HTR-8/SVneo (cell line): ENCODE data around the gene ARHGEF28.
A peak's percentile ranks its signal among the peaks of the same experiment; 100 is the strongest.

Experiments
- DNase-seq: peaks from one replicate; pipeline ENCODE4 v3.0.0; 2011; ENCODE audit warnings: low spot score, mixed read lengths; ENCODE audit not compliant: insufficient read length
- FAIRE-seq: peaks from 2 replicates; lab custom pipeline; 2011; peaks lifted over from hg19 to GRCh38; lab: Jason Lieb, UNC

ARHGEF28 gene

GRCh38 chr5:73617510-73618279, 8.3 kb upstream of the ARHGEF28 start:
- FAIRE-seq (peak; percentile 70), DNase-seq (no peak)

DNA sequence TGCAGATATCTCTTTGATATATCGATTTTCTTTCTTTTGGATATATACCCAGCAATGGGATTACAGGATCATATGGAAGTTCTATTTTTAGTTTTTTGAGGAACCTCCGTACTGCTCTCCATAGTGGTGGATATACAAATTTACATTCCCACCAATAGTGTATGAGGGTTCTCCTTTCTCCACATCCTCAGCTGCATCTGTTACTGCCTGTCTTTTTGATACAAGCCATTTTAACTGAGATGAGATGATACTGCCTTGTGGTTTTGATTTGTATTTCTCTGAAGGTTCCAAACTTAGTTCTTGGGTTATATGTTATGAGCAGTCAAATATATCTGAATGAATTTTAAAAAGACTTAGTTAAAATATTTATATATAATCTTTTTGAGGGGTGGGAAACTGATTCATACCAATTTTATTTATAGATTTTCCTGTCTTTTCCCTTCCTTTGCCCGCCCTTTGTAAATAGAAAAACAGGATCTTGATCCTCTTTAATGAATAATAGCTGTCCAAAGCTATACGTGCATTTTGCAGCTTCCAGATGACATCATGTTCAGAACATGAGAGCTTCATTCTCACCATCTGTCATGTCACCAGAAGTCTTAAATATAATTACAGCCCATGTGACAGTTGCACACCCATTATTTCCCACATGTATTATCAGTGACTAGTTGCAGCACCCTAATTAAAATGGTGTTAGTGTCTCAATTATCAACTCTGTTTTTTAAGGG, 6.2 kb upstream of the ARHGEF28 start:
- FAIRE-seq (no peak), DNase-seq (no peak)

DNA sequence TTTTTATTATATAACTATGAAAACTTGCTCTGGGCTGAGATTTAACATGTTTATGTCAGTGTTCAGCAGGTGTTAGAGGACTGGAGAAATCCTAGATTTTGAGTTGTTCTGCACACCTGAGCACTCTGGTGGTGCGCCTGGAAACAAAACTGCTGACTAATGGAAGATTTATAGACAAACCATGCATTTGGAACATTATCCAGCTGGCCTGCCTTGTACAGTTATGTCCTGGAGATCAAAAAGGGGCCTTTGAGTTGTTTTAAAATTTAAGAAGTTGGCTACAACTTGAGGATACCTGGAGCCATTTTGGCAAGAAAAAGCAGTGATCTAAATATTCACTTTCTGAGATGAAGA, 5.7 kb upstream of the ARHGEF28 start:
- FAIRE-seq, result no peak

DNA sequence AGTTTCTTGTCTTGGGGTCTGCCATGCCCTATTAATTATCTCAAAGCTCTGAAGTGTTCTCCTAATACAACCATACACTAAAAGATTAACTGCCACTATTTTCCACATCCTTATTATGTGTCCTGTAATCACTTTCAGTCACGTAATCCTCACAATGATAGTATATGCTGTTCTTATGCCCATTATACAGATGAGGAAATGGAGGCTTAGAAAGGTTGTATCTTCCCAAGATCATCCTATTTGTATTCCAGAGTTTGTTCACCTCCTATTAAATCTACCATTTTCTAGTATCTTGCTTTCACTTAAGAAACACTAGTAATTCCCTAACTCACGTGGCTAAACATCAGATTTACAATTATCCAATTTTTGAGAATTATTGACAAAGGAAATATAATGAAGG, 2.9 kb upstream of the ARHGEF28 start:
- no peak for FAIRE-seq
- no peak for DNase-seq

More for the DNA sequence above, 5.7 kb upstream of the ARHGEF28 start:
- no peak for DNase-seq

DNA sequence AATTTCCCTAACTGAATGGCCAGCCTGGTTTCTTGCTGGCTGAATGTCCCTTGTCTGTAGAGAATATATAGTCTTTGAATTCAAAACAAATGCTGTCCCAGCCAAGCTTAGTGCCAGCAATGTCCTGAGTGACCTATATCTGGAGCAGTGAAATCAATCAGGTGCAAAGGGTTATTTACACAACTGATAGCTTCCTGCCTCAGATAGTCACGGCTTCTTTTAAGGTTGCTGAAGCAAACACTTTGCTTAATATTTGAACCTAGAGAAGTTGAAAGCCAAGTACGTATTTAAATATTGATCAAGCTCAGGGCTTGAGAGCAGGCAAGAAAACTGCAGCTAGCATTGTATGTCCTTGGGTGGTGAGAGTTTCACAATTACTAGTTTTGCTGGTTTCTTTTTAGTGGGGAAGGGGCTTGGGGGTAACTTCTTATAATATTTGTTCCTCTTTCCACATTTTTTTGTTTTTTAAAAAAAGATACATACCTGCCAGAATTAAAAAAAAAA, 2.0 kb upstream of the ARHGEF28 start:
- DNase-seq (no peak), FAIRE-seq (no peak)

DNA sequence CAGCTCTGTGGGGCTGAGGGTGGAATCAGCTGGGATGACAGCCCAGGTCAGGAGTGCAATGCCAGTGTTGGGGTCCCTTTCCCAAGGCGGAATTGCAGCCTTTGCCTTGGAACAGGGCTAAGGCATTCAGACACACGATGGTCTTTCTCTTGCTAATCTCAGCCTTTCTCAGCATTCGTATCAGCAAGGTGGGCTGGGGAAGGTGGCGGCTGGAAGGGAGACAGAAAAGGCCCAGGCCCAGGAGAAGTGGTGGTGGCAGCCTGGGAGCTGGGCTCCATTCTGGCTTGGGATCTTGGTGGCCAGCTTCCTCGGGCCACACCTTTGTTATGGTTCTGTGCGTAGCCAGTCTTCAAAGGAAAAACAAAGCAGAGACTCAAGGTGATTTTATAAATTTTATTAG, 1.1 kb upstream of the ARHGEF28 start:
- FAIRE-seq (no peak), DNase-seq (no peak)

DNA sequence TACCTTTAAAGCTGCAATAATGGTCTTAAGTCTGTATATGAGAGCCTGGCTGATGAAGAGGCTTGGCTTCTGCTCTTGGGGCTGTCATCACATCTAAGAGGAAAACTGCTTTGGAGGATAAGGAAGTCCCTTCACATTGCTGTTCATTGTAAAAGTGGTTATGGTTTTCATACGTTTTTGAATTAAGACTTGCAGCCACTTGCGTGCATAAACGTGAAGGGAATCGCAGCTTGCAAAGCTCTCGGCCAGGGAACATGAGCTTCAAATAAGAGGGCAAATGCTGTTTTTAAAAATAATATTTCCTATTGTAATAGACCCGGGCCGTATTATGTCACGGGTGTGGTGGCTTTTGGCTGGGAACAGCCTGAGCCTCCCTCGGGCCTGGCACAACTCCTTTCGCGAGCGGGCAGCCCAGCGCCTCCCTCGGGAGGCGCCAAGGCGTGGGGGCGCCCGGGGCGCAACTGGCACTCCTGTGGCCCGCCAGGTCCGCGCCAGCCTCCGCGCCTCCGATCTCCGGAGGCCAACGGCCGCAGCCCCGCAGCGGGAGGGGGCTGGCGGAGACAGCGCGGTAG, 538 bp upstream of the ARHGEF28 start:
- no peak for FAIRE-seq
- no peak for DNase-seq

DNA sequence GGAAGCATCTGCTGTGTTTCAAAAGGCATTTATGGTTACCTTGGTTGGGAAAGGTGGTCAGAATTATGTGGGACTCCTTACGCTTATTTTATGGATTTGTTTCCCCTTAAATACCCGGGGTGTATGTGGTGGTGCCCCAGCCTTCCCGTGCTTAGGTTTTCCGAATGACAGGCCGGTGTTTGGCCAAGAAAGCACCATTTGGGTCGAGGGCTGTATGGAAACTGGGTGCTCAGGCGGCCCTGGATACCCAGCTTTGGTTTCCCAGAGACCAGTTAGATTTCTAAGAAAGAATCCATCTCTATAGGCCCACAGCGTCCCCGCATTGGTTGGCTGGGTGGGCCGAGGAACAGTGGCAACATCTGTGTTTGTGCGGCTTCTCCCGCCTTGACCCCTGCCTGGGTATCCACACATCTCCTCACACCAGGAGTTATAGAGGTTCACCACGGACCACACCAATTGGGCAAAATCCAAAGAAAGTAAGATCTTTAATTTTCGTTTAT, 868 bp downstream of the ARHGEF28 start:
- FAIRE-seq (peak; percentile 9), DNase-seq (no peak)

DNA sequence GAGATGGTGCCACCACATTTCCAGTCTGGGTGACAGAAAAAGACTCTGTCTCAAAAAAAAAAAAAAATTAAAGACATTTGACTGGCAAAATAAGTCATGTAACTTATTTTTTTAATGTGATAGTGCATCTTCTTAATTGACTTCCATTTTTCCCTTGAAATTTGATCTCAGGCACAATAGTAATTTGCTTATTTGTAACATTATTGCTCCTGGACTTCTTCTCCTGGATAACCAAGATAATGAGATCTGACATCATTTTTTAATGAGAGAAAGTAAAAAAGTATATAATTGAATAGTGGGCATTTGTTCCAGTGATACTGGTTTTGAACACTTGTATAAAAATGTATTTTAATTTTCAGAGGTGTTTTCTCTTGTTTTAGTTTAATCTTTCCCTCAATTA, 3.5 kb downstream of the ARHGEF28 start:
- no peak for FAIRE-seq

DNA sequence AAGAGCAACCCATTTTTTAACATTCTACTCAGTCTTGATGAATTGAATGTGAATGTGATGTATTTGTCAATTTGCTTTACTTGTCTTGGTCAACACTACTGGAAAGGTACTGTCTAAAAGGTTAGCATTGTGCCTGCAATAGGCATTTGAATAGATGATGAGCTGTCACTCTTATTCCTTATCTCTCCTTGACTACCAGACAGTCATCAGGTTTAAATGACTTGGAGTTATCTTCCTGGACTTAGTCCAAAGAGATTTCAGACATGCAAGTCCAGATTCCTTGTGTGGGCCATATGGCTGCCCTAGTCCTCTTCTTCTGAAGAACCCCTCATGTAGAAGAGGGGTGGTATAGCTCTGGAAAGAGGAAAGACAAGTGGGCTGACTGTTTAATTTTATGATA, 4.8 kb downstream of the ARHGEF28 start:
- DNase-seq (no peak), FAIRE-seq (no peak)

More for the DNA sequence above, 3.5 kb downstream of the ARHGEF28 start:
- DNase-seq, result no peak

- no peak for FAIRE-seq
Measured at GRCh38 chr5:73631500-73631899, 5.5 kb downstream of the ARHGEF28 start.

GRCh38 chr5:73633060-73633459, 7.1 kb downstream of the ARHGEF28 start:
- no peak for FAIRE-seq
- no peak for DNase-seq

More at GRCh38 chr5:73631500-73631899, 5.5 kb downstream of the ARHGEF28 start:
- DNase-seq, result no peak

- no peak for DNase-seq
- no peak for FAIRE-seq
Measured at GRCh38 chr5:73636408-73636807, 10.4 kb downstream of the ARHGEF28 start.

DNA sequence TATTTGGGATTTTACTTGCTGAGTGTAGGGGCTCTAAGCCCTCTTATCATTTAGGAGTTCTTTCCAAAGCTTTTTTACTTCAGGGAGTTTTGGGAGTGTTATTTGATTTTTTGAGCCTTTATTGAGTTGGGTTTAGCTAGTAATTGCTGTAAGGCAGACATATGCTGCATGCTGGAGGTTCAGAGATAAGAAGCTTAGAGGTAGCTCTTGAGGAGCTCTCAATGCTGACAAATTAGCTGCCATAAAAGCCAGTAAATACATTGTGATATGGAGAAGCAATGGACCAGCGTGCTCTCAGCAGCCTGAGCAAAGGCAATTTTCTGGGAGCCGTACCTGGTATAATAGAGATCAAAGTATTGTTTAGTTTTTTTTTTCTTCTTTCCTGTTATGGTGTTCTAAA, 11.6 kb downstream of the ARHGEF28 start:
- FAIRE-seq, result no peak
- DNase-seq, result no peak

DNA sequence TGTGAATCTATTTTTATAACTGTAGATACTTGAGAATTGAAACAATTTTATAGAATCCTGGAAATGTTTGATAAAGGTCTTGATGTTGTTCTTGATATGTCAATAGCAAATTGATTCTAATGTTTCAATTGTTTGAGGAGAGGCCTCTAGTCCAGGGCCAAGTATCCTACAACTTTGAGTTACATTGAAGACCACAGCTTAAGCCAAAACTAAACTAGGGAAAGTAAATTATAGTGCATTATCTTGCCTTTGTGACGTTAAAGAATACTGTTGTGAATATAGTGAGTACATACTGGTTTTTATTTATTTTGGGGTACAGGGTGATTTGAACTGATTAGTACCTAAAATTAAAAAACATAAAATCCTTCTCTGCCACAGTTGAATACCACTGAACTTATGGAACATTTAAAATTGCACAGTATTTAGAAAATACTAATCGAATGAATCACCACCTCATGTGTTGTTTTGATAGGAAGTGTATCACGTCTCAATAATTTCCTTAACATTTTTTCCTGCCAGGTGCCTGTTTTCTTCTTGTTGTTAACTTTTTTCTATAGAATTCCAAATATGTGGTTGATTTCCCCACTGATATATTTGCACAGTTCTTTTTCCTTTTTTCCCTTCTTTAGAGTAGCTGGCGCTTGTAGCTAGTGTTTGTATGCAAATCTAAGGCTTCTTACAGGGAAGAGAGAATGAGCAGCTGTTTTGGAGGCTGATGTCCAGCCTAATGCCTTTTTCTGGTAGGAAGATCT, 12.5 kb downstream of the ARHGEF28 start:
- FAIRE-seq (no peak), DNase-seq (peak; percentile 48)

DNA sequence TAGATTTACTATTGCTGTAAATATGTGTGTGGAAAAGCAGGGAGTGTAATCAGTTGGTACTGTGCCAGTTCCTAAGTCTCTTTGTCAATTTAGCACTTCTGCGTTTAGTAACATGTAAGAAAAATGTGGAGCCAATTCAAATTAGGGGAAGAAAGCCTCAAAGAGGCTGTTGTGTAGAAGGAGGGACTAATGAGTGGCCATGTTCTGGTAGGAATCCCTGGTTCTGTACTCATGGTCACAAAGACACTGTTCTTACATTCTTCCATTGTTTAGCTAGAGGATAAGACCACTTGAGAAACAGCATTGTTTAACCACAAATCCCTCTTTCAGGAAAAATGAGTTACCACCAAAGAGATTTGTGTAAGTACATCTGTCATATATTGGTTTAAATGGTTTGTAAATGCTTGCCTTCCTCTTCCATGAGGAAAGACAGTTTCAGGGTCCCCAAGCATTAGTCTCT, 14.9 kb downstream of the ARHGEF28 start:
- DNase-seq (no peak), FAIRE-seq (peak; percentile 28)

DNA sequence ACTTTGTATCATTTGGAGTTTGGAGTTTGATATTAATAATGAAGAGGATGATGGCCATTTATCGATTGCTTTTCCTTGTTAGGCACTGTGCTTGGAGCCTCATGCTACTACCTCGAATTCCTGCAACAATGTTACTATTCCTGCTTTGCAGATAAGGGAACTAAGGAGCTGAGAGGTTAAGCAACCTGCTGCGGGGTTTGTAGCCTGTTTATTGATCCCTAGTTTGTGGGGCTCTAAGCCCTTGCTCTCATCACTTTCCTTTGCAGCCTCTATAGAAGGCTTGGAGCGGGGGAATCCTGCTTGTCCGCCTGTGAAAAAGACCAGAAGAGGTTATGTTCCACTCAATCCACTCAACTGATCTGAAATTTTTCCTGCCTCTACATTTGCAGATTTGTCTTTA, 15.8 kb downstream of the ARHGEF28 start:
- DNase-seq (no peak), FAIRE-seq (no peak)

DNA sequence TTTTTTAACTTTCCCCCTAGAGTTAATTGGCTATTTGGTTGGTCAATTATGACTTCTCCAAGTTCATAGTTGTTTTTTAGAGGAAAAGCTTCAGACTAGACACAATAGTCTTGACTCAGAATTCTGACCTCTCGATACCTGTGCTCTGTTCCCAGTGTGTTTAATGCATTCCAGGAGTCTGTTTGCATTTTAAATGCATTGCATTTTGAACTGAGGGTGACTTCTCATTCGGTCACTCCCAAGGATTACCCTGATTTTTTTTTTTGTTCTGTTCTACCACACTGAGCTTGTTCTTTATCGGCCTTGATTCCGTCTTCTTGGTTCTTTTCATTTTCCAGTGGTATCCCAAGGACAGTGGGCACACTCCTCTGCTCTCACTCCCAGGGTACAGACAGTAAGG, 16.3 kb downstream of the ARHGEF28 start:
- DNase-seq (no peak), FAIRE-seq (no peak)

GRCh38 chr5:73644385-73644963, 18.5 kb downstream of the ARHGEF28 start:
- DNase-seq (no peak), FAIRE-seq (no peak)

DNA sequence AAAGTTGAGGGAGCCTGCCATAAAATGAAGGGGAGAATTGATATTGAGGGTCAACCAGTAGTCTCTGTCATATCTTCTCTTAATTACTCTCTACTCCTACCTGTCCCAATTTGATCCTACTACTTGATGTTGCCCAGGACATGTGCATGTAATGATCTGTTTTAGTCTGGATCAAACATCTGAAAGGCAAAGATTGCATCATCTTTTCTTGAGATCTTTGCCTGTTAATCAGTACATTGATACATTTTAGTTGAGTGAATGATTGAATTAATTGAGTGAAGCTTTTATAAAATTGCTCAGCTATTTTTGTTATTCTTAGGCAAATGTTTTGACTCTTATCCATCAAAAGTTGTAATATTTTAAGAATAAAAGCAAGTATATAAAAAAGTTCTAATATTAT, 21.7 kb downstream of the ARHGEF28 start:
- FAIRE-seq (no peak), DNase-seq (no peak)
